Smooth muscle cell (in vitro differentiated cells): ENCODE measurements around the gene CAPN13. TPM values are rescaled to one million over a fixed set of nuclear protein-coding genes. Genes with fewer than 3 reads are reported as not detected.

Experiments used
- DNase-seq: peaks from one replicate; lab custom pipeline; 2025; ENCODE audit not compliant: unreplicated experiment; lab: John Stamatoyannopoulos, UW
- H2AFZ ChIP-seq: fragments of 200-600 bp; sonication (generic); 2 replicates; pipeline ENCODE4 v1.6.0; 2016; ENCODE audit warnings: antibody characterized with exemption, low read depth, mild to moderate bottlenecking
- H3F3A ChIP-seq: fragments of 200-600 bp; sonication (generic); 2 replicates; pipeline ENCODE4 v1.6.0; 2017; ENCODE audit warnings: antibody characterized with exemption, low read depth
- H3K27ac ChIP-seq: fragments of 200-600 bp; sonication (generic); 2 replicates; pipeline ENCODE4 v1.5.1; 2016; ENCODE audit warnings: low read depth, mild to moderate bottlenecking
- H3K27me3 ChIP-seq: fragments of 200-600 bp; sonication (generic); 2 replicates; pipeline ENCODE4 v1.6.1; 2016; ENCODE audit warnings: low read depth, mild to moderate bottlenecking
- H3K36me3 ChIP-seq: fragments of 200-600 bp; sonication (generic); 2 replicates; pipeline ENCODE4 v1.5.1; 2016; ENCODE audit warnings: low read depth
- H3K4me1 ChIP-seq: fragments of 200-600 bp; sonication (generic); 2 replicates; pipeline ENCODE4 v1.5.1; 2016; ENCODE audit warnings: low read depth
- H3K4me2 ChIP-seq: fragments of 200-600 bp; sonication (generic); 2 replicates; pipeline ENCODE4 v1.6.0; 2016; ENCODE audit warnings: mild to moderate bottlenecking
- H3K4me3 ChIP-seq: fragments of 200-600 bp; sonication (generic); 2 replicates; pipeline ENCODE4 v1.5.1; 2016; ENCODE audit warnings: mild to moderate bottlenecking
- H3K79me2 ChIP-seq: fragments of 200-600 bp; sonication (generic); 2 replicates; pipeline ENCODE4 v1.6.0; 2016; ENCODE audit warnings: low read depth, mild to moderate bottlenecking
- H3K9ac ChIP-seq: fragments of 200-600 bp; sonication (generic); 2 replicates; pipeline ENCODE4 v1.6.0; 2016; ENCODE audit warnings: low read depth
- H3K9me3 ChIP-seq: fragments of 200-600 bp; sonication (generic); replicated peaks from 2 replicates; pipeline ENCODE4 v1.5.1; 2016; ENCODE audit warnings: low read depth
- H4K20me1 ChIP-seq: fragments of 200-600 bp; sonication (generic); 2 replicates; pipeline ENCODE4 v1.6.0; 2016; ENCODE audit warnings: low read depth
- WGBS: methylation state at CpG from one replicate; pipeline ENCODE4 v1.1.7; 2016; ENCODE audit warnings: low lambda C conversion rate; 5-methylcytosine and 5-hydroxymethylcytosine counted together
- polyA plus RNA-seq: library from polyadenylated mRNA; unstranded; fragments of >200 nt; fragmentation: Nextera tagmentation; extraction: Ambion mirVana; gene quantifications from 2 replicates; pipeline ENCODE4 v1.2.1, GENCODE V29; 2016
- total RNA-seq: library from RNA; depleted of rRNA; stranded (reverse); fragments of >200 nt; gene quantifications from 2 replicates; pipeline ENCODE4 v1.2.3, GENCODE V29; 2014
- TF ChIP-seq, protein P1 (sequence below): fragments of 200-600 bp; sonication (generic); IDR thresholded peaks from 2 replicates; pipeline ENCODE4 v1.5.1; 2017; ENCODE audit warnings: borderline replicate concordance, mild to moderate bottlenecking, antibody characterized with exemption; ENCODE audit not compliant: insufficient read depth, poor library complexity, severe bottlenecking

Gene CAPN13
- total and polyA plus RNA-seq, 2 experiments from 2014 or later, result 0.04 to 0.40 TPM

DNA sequence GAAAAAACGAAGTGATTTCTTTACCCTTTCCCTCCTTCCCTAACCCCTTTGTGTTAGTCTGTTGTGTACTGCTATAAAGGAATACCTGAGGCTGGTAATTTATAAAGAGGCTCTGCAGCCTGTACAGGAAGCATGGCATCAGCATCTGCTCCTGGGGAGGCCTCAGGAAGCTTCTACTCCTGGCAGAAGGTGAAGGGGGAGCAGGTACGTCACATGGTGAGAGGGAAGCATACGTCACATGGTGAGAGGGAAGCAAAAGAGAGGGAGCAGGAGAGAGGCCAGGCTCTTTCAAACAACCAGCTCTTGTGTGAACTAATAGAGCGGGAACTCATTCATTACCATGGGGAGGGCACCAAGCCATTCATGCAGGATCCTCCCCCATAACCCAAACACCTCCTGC, 126.2 kb downstream of the CAPN13 start:
- no peak overlapping the region for H3K4me3 ChIP-seq
- H3K9ac ChIP-seq, result no peak overlapping the region
- H3K4me2 ChIP-seq, result no peak overlapping the region
- no peaks in the 10 kb centered on the region for H3K79me2 ChIP-seq
- H3K9me3 ChIP-seq, result no peaks in the 10 kb centered on the region
- no peaks in the 10 kb centered on the region for H3K36me3 ChIP-seq
- H4K20me1 ChIP-seq, result no peaks in the 10 kb centered on the region
- 96% methylated on average over 4 of the region's 4 CpGs for WGBS
- no peak for DNase-seq
- H3K27ac ChIP-seq, result no peak overlapping the region
- no peaks in the 10 kb centered on the region for H3K4me1 ChIP-seq
- H3F3A ChIP-seq, result no peaks in the 10 kb centered on the region
- TF ChIP-seq, protein P1, sequence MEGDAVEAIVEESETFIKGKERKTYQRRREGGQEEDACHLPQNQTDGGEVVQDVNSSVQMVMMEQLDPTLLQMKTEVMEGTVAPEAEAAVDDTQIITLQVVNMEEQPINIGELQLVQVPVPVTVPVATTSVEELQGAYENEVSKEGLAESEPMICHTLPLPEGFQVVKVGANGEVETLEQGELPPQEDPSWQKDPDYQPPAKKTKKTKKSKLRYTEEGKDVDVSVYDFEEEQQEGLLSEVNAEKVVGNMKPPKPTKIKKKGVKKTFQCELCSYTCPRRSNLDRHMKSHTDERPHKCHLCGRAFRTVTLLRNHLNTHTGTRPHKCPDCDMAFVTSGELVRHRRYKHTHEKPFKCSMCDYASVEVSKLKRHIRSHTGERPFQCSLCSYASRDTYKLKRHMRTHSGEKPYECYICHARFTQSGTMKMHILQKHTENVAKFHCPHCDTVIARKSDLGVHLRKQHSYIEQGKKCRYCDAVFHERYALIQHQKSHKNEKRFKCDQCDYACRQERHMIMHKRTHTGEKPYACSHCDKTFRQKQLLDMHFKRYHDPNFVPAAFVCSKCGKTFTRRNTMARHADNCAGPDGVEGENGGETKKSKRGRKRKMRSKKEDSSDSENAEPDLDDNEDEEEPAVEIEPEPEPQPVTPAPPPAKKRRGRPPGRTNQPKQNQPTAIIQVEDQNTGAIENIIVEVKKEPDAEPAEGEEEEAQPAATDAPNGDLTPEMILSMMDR, result no peak
- no peak overlapping the region for H2AFZ ChIP-seq
- no peaks in the 10 kb centered on the region for H3K27me3 ChIP-seq

GRCh38 chr2:30680121-30680520, 127.1 kb downstream of the CAPN13 start:
- Histone ChIP-seq H3K27me3 (no peaks in the 10 kb centered on the region), H3K9ac (no peak overlapping the region), H3K79me2 (no peaks in the 10 kb centered on the region), H3K9me3 (no peaks in the 10 kb centered on the region), H3K36me3 (no peaks in the 10 kb centered on the region), H3F3A (no peaks in the 10 kb centered on the region), H2AFZ (no peak overlapping the region), H3K4me2 (no peak overlapping the region), H3K27ac (no peak overlapping the region), H4K20me1 (no peaks in the 10 kb centered on the region), H3K4me1 (no peaks in the 10 kb centered on the region), H3K4me3 (no peak overlapping the region)
- no peak for DNase-seq
- 100% methylated on average over 3 of the region's 3 CpGs for WGBS
- TF ChIP-seq, protein P1, result no peak

- Histone ChIP-seq H3K9ac (no peak overlapping the region), H3K4me1 (no peaks in the 10 kb centered on the region), H3F3A (no peaks in the 10 kb centered on the region), H2AFZ (no peak overlapping the region), H4K20me1 (no peaks in the 10 kb centered on the region), H3K4me3 (no peak overlapping the region), H3K27me3 (no peaks in the 10 kb centered on the region), H3K9me3 (no peaks in the 10 kb centered on the region), H3K36me3 (no peaks in the 10 kb centered on the region), H3K27ac (no peak overlapping the region), H3K79me2 (no peaks in the 10 kb centered on the region), H3K4me2 (no peak overlapping the region)
- WGBS, result 83% methylated on average over 12 of the region's 12 CpGs
- no peak for DNase-seq
- TF ChIP-seq, protein P1, result no peak
Measured at GRCh38 chr2:30679426-30680088, 127.7 kb downstream of the CAPN13 start.
